ENCODE results near the gene OS9. TPM values are rescaled to one million over a fixed set of nuclear protein-coding genes. Genes with fewer than 3 reads are reported as not detected.
"Not testable (repeated sequence)": the region's sequence is repeated elsewhere in the genome, so short reads cannot be mapped to it uniquely, and the experiment has no call there.

OS9 gene
- total RNA-seq, 4 donors from 2014 or later, result 262 to 393 (median 286) TPM

- intact Hi-C loops (cut with DNase I), result no loop called here
- 20 to 31% methylated on average over 3 of the region's 3 CpGs for WGBS, 2 donors
- TF ChIP-seq POLR2A (IDR thresholded peaks at IDR 0.05) (no peak), CTCF (IDR thresholded peaks at IDR 0.05) (peak in 2 of 6 experiments; percentile 9 to 46)
- Histone ChIP-seq H3K4me3 (replicated peaks in 1 of 3) (no peak overlapping the region), H3K27ac (peak overlapping the region; percentile 32 to 79 (median 55)), H3K36me3 (no peaks in the 10 kb centered on the region), H3K27me3 (no peaks in the 10 kb centered on the region), H3K4me1 (peaks cover 7 to 8% of the 10 kb centered on the region in 2 donors), H3K9me3 (no peaks in the 10 kb centered on the region)
- peak; percentile 65 to 70 for DNase-seq
These were observed 36.2 kb upstream of the OS9 start for GRCh38 chr12:57657744-57658143.

GRCh38 chr12:57658890-57659289 is 35.0 kb upstream of the OS9 start:
- Histone ChIP-seq H3K27ac (no peak overlapping the region), H3K36me3 (no peaks in the 10 kb centered on the region), H3K27me3 (no peaks in the 10 kb centered on the region), H3K9me3 (no peaks in the 10 kb centered on the region), H3K4me3 (replicated peaks in 1 of 3) (no peak overlapping the region), H3K4me1 (peaks cover 7 to 8% of the 10 kb centered on the region in 2 donors)
- TF ChIP-seq POLR2A (IDR thresholded peaks at IDR 0.05) (no peak), CTCF (IDR thresholded peaks at IDR 0.05) (no peak)
- 63 to 67% methylated on average over 3 of the region's 3 CpGs for WGBS, 2 donors
- intact Hi-C loops (cut with DNase I), result no loop called here
- DNase-seq, result no peak

- WGBS, 2 donors, result 86 to 87% methylated on average over 4 of the region's 4 CpGs
- TF ChIP-seq CTCF (IDR thresholded peaks at IDR 0.05) (no peak), POLR2A (IDR thresholded peaks at IDR 0.05) (no peak)
- H3K4me3 ChIP-seq (replicated peaks in 1 of 3), result no peak overlapping the region
- no peaks in the 10 kb centered on the region for H3K27me3 ChIP-seq
- DNase-seq, result no peak
- no peaks in the 10 kb centered on the region for H3K9me3 ChIP-seq
- intact Hi-C loops (cut with DNase I), result no loop called here
- no peaks in the 10 kb centered on the region for H3K36me3 ChIP-seq
- no peak overlapping the region for H3K27ac ChIP-seq
- peaks cover 7 to 8% of the 10 kb centered on the region in 2 donors for H3K4me1 ChIP-seq
These were observed 32.6 kb upstream of the OS9 start for GRCh38 chr12:57661376-57661775.

- intact Hi-C loops (cut with DNase I); H3K4me3 ChIP-seq (replicated peaks in 1 of 3); DNase-seq; H3K4me1 ChIP-seq; H3K27me3 ChIP-seq; H3K27ac ChIP-seq; H3K36me3 ChIP-seq; H3K9me3 ChIP-seq: not testable (repeated sequence)
- 88 to 90% methylated on average over 8 to 15 of the region's 34 CpGs for WGBS, 2 donors
These were observed 28.7 kb upstream of the OS9 start for GRCh38 chr12:57665066-57665820.

- Histone ChIP-seq H3K4me1 (no peaks in the 10 kb centered on the region), H3K36me3 (no peaks in the 10 kb centered on the region), H3K27me3 (no peaks in the 10 kb centered on the region), H3K9me3 (no peaks in the 10 kb centered on the region), H3K4me3 (replicated peaks in 1 of 3) (no peak overlapping the region), H3K27ac (no peak overlapping the region)
- WGBS, 2 donors, result 79 to 85% methylated on average over 5 of the region's 5 CpGs
- DNase-seq, result no peak
- intact Hi-C loops (cut with DNase I), result no loop called here
- TF ChIP-seq POLR2A (IDR thresholded peaks at IDR 0.05) (no peak), CTCF (IDR thresholded peaks at IDR 0.05) (no peak)
These were observed 27.0 kb upstream of the OS9 start for GRCh38 chr12:57666897-57667296.

GRCh38 chr12:57669691-57670090 is 24.2 kb upstream of the OS9 start:
- H3K4me1 ChIP-seq; H3K27me3 ChIP-seq; H3K27ac ChIP-seq; H3K9me3 ChIP-seq; intact Hi-C loops (cut with DNase I); H3K4me3 ChIP-seq (replicated peaks in 1 of 3); DNase-seq; H3K36me3 ChIP-seq: not testable (repeated sequence)
- WGBS, 2 donors, result 86% methylated on average over 10 of the region's 10 CpGs

GRCh38 chr12:57671811-57672210 is 22.1 kb upstream of the OS9 start:
- H3K27me3 ChIP-seq; H3K27ac ChIP-seq; intact Hi-C loops (cut with DNase I); H3K36me3 ChIP-seq; H3K4me3 ChIP-seq (replicated peaks in 1 of 3); H3K9me3 ChIP-seq; H3K4me1 ChIP-seq; DNase-seq: not testable (repeated sequence)
- 82 to 93% methylated on average over 3 of the region's 3 CpGs for WGBS, 2 donors
